ENCODE results near the gene VPS4A.

GRCh38 chr16:69338557-69339288, 27.6 kb downstream of the VPS4A start:
- TF ChIP-seq, protein P1, sequence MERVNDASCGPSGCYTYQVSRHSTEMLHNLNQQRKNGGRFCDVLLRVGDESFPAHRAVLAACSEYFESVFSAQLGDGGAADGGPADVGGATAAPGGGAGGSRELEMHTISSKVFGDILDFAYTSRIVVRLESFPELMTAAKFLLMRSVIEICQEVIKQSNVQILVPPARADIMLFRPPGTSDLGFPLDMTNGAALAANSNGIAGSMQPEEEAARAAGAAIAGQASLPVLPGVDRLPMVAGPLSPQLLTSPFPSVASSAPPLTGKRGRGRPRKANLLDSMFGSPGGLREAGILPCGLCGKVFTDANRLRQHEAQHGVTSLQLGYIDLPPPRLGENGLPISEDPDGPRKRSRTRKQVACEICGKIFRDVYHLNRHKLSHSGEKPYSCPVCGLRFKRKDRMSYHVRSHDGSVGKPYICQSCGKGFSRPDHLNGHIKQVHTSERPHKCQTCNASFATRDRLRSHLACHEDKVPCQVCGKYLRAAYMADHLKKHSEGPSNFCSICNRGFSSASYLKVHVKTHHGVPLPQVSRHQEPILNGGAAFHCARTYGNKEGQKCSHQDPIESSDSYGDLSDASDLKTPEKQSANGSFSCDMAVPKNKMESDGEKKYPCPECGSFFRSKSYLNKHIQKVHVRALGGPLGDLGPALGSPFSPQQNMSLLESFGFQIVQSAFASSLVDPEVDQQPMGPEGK (CRISPR knock-in tag; IDR thresholded peaks at IDR 0.05; ENCODE audit: borderline replicate concordance): no peak
- TF ChIP-seq ARNTL (CRISPR knock-in tag; IDR thresholded peaks at IDR 0.05; ENCODE audit: borderline replicate concordance, low read depth) (no peak), ZFP30 (CRISPR knock-in tag; IDR thresholded peaks at IDR 0.05) (no peak), TOX (CRISPR knock-in tag; IDR thresholded peaks at IDR 0.05; ENCODE audit: borderline replicate concordance) (no peak), POU6F1 (CRISPR knock-in tag; IDR thresholded peaks at IDR 0.05; ENCODE audit: borderline replicate concordance, low read depth) (no peak), ZNF565 (CRISPR knock-in tag; conservative IDR thresholded peaks at IDR 0.05; ENCODE audit: low read depth) (no peak), ZFP3 (CRISPR knock-in tag; IDR thresholded peaks at IDR 0.05) (no peak), CREB5 (CRISPR knock-in tag; IDR thresholded peaks at IDR 0.05; ENCODE audit: low read depth) (no peak), PPARA (CRISPR knock-in tag; IDR thresholded peaks at IDR 0.05; ENCODE audit: borderline replicate concordance) (no peak), BACH2 (CRISPR knock-in tag; IDR thresholded peaks at IDR 0.05; ENCODE audit: borderline replicate concordance) (no peak)
- TF ChIP-seq, protein P2, sequence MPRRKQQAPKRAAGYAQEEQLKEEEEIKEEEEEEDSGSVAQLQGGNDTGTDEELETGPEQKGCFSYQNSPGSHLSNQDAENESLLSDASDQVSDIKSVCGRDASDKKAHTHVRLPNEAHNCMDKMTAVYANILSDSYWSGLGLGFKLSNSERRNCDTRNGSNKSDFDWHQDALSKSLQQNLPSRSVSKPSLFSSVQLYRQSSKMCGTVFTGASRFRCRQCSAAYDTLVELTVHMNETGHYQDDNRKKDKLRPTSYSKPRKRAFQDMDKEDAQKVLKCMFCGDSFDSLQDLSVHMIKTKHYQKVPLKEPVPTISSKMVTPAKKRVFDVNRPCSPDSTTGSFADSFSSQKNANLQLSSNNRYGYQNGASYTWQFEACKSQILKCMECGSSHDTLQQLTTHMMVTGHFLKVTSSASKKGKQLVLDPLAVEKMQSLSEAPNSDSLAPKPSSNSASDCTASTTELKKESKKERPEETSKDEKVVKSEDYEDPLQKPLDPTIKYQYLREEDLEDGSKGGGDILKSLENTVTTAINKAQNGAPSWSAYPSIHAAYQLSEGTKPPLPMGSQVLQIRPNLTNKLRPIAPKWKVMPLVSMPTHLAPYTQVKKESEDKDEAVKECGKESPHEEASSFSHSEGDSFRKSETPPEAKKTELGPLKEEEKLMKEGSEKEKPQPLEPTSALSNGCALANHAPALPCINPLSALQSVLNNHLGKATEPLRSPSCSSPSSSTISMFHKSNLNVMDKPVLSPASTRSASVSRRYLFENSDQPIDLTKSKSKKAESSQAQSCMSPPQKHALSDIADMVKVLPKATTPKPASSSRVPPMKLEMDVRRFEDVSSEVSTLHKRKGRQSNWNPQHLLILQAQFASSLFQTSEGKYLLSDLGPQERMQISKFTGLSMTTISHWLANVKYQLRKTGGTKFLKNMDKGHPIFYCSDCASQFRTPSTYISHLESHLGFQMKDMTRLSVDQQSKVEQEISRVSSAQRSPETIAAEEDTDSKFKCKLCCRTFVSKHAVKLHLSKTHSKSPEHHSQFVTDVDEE (CRISPR knock-in tag; IDR thresholded peaks at IDR 0.05): no peak
- TF ChIP-seq, protein P3, sequence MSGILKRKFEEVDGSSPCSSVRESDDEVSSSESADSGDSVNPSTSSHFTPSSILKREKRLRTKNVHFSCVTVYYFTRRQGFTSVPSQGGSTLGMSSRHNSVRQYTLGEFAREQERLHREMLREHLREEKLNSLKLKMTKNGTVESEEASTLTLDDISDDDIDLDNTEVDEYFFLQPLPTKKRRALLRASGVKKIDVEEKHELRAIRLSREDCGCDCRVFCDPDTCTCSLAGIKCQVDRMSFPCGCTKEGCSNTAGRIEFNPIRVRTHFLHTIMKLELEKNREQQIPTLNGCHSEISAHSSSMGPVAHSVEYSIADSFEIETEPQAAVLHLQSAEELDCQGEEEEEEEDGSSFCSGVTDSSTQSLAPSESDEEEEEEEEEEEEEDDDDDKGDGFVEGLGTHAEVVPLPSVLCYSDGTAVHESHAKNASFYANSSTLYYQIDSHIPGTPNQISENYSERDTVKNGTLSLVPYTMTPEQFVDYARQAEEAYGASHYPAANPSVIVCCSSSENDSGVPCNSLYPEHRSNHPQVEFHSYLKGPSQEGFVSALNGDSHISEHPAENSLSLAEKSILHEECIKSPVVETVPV (CRISPR knock-in tag; IDR thresholded peaks at IDR 0.05): no peak
